COLO829 (cell line): Measurements from ENCODE around the gene SYT12.
A peak's percentile ranks its signal among the peaks of the same experiment; 100 is the strongest.
"Not testable (repeated sequence)": the region's sequence is repeated elsewhere in the genome, so short reads cannot be mapped to it uniquely, and the experiment has no call there.

Experiments used
- DNase-seq: peaks from one replicate; pipeline ENCODE4 v3.0.0; 2012; ENCODE audit warnings: low spot score

SYT12 gene

DNA sequence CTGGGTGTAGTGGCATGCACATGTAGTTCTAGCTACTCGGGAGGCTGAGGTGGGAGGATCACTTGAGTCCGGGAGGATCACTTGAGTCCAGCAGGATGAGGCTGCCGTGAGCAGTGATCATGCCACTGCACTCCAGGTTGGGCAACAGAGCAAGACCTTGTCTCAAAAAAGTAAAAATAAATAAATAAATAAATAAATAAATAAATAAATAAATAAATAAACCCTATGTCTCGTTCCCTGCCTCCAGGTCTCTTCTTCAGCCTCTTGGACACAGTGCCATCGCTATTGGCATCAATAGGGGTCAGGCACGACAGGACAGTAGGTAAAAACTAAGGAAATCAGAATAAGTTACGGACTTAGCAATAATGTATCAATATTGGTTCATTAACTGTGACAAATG, 23.4 kb upstream of the SYT12 start:
- no peak for DNase-seq

DNA sequence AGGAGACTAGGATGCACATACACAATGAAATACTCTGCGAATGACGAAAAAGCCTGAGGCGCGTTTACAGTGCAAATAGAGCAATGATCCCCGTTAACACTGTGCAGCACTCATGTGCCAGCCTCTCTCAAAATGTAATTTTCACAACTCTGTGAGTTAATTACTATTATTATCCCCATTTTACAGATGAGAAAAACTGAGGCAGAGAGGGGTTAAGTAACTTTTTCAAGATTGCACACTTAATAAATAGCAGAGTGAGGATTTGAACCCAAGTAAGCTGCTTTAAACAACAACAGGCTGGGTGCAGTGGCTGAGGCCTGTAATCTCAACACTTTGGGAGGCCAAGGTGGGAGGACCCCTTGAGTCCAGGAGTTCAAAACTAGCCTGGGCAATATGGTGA, 21.6 kb upstream of the SYT12 start:
- no peak for DNase-seq

DNA sequence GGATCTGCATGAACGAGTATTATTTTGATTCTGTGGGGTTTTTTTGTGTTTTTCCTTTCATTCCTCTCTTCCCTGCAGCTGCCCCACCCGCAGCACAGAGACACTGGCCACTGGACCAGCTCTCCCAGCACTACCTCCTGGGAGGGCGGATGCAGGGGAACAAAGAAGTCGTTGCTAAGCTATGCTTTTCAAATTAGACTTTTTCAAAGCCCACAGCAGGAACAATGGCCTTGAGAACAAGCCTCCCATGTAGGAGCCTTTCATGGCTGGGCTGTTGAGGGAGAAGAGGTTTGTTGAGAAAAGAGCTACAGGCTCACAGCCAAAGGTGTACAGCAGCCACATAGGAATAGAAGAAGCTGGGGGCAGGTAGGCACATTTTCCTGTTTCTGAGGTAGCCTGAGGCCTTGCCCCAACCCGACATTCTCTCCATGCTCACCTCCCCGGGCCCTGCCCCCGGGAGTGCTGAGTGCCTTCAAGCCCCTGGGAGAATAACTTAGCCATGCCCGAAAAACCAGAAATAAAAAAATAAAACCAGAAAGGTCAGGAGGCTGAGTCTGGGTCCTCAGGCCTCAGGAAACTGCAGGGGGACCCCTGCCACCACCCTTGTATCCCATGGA, 20.5 kb upstream of the SYT12 start:
- no peak for DNase-seq

DNA sequence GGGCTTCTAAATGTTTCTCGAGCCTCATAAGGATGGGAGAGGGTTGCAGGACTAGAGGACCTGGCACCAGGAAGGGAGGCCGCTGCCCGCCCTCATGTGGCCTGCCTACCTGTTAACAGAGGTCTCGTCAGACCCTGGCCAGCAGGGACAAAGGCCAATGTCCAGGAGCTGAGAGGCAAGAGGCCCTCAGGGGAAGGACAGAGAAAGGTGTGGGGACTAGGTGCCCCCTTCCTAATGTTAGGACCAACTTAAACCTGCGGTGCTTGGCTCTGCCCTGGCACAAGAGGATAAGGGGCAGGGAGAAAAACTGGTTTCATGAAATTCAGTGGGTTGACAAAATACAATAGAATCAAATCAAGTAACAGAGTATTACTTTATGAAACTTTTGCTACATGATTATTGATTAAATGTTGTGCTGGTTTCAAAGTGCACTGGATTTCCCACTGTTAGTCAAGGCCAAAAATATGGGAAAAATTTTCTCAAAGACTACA, 20.0 kb upstream of the SYT12 start:
- DNase-seq, result no peak

DNA sequence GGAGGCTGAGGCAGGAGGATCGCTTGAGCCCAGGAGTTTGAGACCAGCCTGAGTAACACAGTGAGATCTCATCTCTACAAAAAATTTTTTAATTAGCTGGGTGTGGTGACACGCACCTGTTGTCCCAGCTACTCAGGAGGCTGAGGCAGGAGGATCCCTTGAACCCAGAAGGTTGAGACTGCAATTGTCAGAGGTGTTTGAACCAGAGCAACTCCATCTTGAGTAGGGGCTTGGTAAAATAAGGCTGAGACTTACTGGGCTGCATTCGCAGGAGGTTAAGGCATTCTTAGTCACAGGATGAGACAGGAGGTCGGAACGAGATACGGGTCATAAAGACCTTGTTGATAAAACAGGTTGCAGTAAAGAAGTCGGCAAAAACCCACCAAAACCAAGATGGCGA, 17.7 kb upstream of the SYT12 start:
- not testable (repeated sequence) for DNase-seq

DNA sequence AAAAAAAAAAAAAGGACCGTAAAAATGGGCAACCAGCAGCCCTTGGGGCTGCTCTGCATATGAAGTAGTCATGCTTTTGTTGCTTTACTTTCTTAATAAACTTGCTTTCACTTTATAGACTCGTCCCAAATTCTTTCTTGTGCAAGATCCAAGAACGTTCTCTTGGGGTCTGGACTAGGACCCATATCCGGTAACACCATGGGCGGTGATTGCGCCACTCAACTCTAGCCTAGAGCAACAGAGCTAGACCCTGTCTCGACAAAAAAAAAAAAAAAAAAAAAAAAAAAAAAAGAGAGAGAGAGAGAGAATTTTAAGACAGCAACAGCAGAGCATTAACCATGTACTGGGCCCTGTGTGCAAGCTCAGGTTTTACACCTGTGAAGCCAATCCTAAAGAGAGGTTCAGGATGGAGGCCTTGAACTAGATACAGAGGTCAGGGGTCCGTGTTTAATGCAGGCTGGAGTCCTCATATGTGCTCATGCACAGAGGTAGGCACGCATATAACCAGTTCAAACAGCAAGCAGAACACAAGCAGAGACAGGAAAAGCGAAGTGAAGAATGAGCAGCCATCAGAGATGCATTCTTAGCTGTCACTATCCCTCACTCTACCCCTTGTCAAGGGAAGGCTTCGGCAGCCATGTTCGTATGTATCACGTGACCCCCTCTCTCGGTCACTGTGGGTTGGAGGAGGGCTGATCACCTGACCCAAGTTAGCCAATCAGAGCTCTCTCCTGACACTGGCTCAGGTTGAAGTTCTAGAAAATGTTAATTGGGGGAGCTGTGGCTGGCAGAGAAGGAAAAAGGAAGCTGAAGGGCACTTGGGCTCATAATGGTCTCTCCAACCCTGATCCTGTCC, 16.7 kb upstream of the SYT12 start:
- DNase-seq, result peak; percentile 52

DNA sequence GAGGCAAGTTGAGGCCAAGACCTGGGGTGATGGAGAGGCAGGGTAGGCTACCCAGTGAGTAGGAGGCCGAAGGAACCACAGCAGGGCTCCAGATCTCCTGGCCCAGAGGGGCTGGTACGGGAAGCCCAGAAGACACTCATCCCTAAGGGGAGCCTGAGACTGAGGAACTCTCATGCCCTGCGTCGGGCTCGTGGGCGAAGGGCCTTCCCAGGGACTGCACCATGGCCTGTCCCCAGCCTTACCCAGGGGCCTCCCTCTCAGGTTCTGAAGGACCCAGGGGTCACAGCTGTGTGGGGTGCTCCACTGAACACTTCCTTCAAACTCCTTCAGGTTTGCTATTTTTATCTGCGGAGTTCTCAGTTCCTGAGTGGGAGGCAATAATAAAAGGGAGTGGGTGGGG, 15.8 kb upstream of the SYT12 start:
- DNase-seq, result no peak

DNA sequence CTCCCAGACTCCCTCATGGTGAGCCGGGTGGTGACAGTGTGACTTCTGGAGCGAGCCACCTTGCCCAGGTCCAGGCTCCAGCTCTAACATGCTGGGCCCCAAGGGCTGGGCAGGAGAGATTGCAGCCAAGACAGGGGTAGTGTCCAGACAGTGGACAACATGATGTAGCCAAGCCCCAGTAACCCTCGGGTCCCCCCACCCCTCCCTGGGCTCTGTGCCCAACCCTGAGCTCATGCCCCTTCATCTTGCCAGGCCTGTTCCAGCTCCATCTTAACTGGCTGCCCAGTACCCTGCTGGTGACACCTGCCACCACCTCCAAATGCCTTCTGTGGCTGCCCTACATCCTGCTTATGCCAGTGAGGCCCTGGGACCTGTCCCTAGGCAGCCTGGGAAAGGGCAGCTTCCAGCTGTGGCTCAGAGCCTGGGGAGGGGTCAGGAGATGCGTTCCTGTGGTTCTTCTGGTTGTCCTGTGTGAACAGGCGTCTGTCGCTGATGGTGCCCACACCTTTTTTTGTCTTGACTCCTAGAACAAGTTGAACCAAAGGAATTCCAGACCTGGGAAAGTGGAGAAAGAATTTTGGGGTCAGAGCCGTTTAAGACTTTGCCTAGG, 12.5 kb upstream of the SYT12 start:
- no peak for DNase-seq

DNA sequence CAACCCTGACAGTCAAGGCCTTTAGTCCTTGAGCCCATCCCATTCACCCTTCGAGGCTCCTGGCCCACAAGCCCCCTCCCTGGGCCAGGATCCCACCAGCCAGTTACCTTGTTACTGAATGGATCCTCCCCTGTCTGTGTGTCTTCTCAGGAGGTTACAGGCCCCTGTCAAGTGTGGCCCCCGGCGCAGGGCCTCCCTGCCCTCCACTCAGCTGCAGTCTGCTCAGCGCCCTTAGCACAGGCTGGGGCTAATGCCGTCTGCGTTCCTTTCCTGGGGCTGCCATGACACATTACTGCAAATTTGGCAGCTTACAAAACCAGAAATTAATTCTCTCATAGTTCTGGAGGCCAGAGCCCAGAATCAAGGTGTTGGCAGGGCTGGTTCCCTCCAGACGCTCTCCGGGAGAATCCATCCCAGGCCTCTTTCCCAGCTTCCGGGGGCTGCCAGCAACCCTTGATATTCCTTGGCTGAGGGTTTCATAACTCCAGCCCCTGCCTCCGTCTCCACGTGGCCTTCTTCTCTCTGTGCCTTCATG, 9.4 kb upstream of the SYT12 start:
- DNase-seq, result no peak

DNA sequence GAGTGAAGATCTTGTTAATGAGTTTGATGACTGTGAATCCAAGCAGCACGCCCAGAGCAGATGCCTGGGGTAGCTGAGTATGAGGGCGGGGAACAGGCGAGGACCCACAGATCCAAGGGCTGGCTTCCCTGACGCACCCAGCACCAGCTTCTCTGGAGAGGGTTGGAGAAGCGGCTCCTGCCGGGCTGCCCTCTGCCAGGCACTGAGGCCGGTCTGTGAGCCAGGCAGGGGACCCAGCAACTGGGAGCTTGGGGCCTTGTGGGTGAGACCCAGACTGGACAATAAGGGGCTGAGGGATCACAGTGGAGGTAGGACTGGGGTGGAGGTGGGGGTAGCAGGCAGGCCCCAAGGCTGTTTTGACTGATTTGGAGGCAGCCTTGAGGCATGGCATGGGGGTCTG, 8.6 kb upstream of the SYT12 start:
- no peak for DNase-seq

DNA sequence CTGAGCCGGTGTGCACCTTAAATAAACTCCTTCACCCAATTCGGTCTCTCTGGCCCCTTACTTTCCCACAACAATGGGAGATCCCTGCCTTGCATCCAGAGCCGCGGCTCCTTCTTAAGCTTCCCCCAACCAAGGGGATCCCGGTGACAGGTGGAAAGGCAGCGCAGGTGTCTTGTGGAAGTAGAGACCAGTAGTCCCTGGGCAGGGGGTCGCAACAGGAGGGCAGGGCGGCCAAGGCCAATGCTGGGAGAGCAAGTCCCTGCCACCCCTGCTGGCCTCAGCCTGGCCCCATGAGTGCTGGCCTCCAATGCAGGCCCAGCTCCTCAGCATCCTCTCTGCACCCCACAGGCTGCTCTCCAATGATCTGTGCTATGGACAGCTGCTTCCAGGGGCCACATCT, 7.9 kb upstream of the SYT12 start:
- DNase-seq, result no peak

DNA sequence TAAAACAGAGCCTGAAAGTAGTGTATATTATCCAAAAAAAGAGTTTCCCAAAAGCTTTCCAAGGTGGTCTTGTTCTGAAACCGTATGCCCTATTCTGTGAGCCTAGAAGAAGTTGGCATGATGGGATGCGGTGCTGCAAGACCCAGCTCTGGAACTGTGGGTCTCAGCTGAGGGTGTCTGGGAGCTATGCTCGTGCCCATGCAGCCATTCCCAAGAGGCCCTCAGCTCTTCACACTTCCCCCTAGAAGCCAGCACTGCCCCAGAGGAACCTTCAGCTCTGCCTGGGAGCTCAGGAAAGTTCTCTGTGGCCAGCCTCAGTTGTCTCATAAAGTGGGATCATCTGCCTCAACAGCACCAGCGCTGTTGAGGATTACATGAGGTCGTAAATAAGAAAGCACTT, 6.4 kb upstream of the SYT12 start:
- DNase-seq, result no peak

DNA sequence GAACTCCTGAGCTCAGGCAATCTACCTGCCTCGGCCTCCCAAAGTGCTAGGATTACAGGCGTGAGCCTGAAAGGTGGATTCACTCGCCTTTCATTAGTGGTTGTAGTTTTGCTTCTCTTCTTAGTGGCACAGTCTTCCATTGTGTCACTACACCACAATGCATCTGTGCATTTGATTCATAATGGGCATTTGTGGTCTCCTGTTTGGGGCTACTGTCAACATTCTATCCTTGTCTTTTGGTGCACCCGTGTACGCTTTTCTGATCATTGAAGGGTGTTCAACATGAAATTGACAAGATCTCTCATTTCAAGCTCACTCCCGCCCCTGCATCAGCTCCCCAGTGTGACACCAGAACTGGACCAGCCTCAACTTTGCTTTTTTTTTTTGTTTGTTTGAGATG, 2.0 kb upstream of the SYT12 start:
- no peak for DNase-seq

DNA sequence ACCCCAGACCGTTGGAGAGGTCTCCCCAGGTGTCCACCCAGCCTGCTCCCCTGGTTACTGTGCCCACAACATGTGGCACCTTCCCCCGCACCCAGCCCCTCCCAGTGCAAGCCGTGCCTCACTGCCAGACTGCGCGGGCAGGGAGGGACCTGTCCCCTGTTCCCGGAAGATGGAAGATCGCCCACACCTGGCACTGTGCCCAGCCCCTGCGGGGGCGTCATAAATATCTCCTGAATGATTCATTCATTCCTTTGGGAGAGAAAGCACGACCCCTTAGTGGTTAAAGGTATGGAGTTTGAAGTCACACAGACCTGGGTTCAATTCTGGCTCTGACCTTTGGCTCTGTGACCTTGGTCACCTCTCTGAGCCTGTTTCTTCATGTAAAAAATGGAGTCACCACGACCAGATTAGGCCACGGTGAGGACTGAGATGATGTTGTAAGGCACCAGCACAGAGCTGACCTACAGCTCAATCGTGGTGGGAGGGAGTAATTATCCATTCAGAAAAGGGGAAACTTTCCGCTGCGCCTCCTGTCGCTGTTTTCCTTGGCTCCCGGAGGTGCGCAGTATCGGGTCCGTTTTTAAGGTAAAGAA, 497 bp upstream of the SYT12 start:
- peak; percentile 66 for DNase-seq

DNA sequence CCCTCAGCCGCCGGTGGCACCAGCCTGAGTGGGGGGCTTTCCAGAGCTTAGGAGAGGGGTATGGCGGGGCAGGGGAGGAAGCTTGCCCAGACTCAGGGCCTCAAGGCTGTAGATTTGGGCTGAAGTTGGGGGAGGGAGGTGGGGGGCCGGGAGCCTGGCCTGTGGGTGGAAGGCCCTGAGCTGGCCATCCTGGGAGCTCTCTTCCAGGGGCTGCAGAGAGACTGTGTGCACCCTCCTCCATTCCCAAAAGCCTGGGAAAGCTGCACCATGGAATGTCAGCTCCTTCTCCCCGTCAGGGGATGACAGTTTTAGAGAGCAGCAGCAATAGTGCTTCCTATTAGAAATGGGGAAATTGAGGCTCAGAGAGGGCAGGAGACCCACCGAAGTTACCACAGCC, 1.0 kb downstream of the SYT12 start:
- no peak for DNase-seq

DNA sequence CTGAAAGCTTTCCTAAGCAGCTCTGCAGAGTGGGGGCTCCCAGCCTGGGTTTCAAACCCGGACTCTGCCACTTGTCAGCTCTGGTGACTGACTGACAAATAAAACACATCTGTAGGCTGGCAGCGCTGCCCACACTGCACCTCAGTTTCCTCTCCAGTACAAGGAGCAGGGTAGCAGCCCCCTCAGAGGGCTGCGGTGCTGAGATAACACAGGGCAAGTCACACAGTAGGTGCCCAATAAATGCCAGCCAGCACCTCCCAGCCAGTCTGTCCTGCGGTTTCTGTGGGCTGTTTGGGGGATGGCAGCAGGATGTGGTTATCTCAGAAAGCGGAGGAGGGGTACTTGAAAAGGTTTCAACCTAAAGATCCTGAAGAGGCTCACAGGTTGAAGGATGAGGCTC, 1.5 kb downstream of the SYT12 start:
- DNase-seq, result no peak

DNA sequence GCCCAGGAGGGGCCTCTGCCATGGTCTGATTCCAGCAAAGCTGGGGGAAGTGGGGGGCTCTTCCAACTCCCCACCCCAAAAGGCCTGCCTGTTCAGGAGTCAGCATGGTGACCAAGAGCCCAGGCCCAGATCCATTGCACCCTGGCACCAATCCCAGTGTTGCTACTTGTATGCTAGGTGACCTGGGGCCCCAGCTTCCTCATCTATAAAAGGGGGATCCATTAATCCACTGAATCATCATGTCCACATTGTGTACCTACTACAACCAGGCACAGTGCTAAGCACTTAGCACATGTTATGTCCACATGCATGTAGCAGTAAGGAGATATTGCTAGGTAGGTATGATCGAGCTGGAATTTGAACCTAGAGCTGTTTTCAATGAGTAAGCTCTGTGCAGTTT, 2.0 kb downstream of the SYT12 start:
- no peak for DNase-seq

DNA sequence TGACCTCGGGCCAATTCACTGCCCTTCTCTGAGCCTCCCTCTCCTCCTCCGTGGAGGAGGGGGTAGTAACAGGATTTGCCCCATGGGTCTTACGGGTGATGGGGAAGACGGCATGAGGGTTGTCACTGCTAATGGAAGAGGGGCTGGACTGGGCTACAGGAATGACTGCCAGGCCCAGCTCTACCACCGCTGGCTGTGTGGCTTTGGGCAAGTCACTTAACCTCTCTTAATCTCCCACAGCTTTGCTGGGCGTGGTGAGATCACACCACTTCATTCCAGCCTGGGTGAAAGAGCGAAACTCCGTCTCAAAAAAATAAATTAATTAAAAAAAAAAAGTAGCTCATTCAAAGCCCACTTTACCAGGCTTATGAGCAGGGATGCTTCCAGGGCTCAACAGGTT, 2.8 kb downstream of the SYT12 start:
- no peak for DNase-seq

DNA sequence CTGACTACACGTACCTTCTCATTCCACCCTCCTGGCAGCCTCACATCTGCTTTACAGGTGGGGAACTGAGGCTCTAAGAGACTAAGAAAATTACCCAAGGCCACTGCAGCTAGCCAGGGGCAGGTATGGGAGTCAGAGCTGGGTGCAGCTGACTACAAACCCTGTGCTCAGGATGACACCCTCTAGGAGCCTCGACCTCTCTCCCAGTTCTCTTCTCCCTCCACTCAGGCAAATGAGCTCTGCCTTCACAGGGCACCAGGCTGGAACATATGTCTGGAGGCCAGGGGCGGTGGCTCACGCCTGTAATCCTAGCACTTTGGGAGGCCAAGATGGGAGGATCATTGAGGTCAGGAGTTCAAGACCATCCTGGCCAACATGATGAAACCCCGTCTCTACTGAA, 4.0 kb downstream of the SYT12 start:
- no peak for DNase-seq

DNA sequence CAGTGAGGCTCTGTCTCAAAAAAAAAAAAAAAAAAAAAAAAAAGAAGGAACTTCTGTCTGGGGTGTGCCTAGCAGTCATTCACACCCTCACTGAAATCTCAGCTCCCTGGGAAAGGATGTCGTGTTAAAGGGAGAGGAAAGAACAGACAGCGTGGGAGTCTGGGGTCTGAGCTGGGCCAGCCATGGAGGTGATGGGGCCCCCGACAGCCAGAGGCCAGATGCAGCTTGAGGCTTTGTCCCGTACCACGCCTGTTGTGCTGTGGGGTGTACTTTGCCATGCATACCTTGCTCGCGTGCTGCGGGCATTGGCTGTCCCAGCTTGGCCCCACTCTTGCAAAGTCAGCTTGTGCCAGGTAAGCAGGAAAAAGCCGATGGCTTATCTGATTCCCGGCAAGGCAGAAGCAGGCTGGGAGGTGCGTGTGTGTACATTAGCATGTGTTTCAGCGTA, 4.6 kb downstream of the SYT12 start:
- DNase-seq, result no peak

DNA sequence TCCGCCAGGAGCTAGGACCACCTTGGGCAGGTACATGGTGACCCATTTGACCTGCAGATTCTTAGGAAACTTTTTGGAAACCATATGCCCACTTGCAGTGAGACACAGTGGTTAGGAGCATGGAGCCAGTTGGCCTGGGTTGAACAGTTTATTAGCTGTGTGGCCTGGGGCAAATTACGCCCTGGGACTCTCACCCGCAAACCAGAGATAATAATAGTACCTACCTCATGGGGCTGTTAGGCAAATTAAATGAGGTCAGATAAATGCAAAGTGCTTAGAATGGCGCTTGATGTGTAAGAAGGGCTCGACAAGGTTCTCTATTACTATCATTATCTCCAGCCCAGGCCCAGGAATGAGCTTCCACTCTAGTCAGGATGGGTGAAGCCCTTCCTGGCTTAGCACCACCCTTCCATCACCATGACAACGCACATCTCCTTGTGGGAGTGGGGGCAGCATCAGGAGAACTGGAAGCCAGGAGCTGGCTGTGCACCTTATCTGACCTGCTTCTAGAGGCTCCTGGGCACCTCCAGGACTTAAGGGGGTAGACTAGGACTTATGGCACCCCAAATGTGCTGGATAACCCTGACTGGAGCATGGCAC, 5.1 kb downstream of the SYT12 start:
- DNase-seq, result no peak

DNA sequence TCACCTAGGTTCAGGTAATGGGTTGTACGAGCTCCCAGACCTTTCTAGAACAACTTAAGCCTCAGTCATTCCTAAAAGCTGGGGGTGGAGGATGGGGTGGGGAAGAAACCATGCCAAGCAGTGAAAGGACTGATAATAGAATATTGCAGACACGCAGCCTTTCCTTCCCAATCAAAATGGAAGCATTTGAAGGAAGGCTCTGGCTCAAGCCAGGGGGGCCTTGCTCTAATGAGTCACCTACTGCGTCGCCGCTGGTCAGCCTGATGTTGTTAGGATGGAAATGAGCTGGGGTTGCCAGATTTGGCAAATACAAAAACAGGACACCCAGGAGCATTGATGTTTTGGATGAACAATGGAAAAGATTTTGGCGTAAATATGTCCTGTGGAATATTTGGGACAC, 6.2 kb downstream of the SYT12 start:
- no peak for DNase-seq
